Uterus (tissue), 4 donors: ENCODE results near the gene MTG1. TPM values are rescaled to one million over a fixed set of nuclear protein-coding genes. Genes with fewer than 3 reads are reported as not detected.

ENCODE experiments used
- DNase-seq, 2 donors: peaks; one replicate each; pipeline ENCODE4 v3.0.0-alpha.2; 2019 to 2020
- H3K27ac ChIP-seq, 2 donors: fragments of 200-600 bp; sonication (generic); 1 replicate in 1 of 2; 2 replicates in 1 of 2; pipeline ENCODE4 v1.5.1; 2016 to 2018
- H3K27me3 ChIP-seq, 2 donors: fragments of 200-600 bp; sonication (generic); one replicate each; pipeline ENCODE4 v1.5.1; 2018 to 2019; ENCODE audit warnings: control low read depth in 1 of 2
- H3K36me3 ChIP-seq, 2 donors: fragments of 200-600 bp; sonication (generic); one replicate each; pipeline ENCODE4 v1.5.1; 2019; ENCODE audit warnings: control low read depth in 1 of 2
- H3K4me1 ChIP-seq, 2 donors: fragments of 200-600 bp; sonication (generic); one replicate each; pipeline ENCODE4 v1.5.1; 2018 to 2019; ENCODE audit warnings: control low read depth in 1 of 2
- H3K4me3 ChIP-seq, 2 donors: fragments of 200-600 bp; sonication (generic); 1 replicate in 1 of 2; 2 replicates in 1 of 2; pipeline ENCODE4 v1.5.1; 2018 to 2019; ENCODE audit warnings: mild to moderate bottlenecking in 1 of 2
- H3K9me3 ChIP-seq, 2 donors: fragments of 200-600 bp; sonication (generic); one replicate each; pipeline ENCODE4 v1.5.1; 2019; ENCODE audit warnings: control low read depth in 1 of 2
- CTCF ChIP-seq, 4 experiments: fragments of 200-600 bp in 2 of 4; fragments of 450-650 bp in 2 of 4; sonication (generic) in 2 of 4; IDR thresholded peaks; one replicate each; pipeline ENCODE4 v1.5.1; 2016 to 2019; ENCODE audit warnings: antibody characterized with exemption in 4 of 4, mild to moderate bottlenecking in 2 of 4, moderate library complexity in 1 of 4
- POLR2A ChIP-seq, 2 donors: fragments of 450-650 bp; IDR thresholded peaks; one replicate each; pipeline ENCODE4 v1.6.1; 2016; ENCODE audit warnings: antibody characterized with exemption in 2 of 2, mild to moderate bottlenecking in 1 of 2, moderate library complexity in 1 of 2
- intact Hi-C: fragments of 100-400 bp; cut with DNase I; formaldehyde crosslinking; loops from one replicate; pipeline ENCODE4 v1.15.1; 2023; ENCODE audit warnings: low total_unique reads
- total RNA-seq, 4 donors: library from RNA; depleted of rRNA in 3 of 4; stranded (reverse); fragments of >200 nt in 3 of 4; gene quantifications; one replicate each; pipeline versions ENCODE4 v1.1.0 to v1.2.4, GENCODE V29; 2014 to 2023
- donor health status: DM: yes; HTN: yes; CAD: no.

Gene MTG1
- total RNA-seq, 4 donors from 2014 or later = 14.6 to 50.1 (median 32.6) TPM

- H3K9me3 ChIP-seq = no peaks in the 10 kb centered on the region
- intact Hi-C loops = no loop called here
- H3K4me1 ChIP-seq = no peaks in the 10 kb centered on the region
- peak in 1 of 2 donors; percentile 5 for DNase-seq
- no peak overlapping the region for H3K27ac ChIP-seq
- no peaks in the 10 kb centered on the region for H3K36me3 ChIP-seq
- H3K4me3 ChIP-seq = no peak overlapping the region
- TF ChIP-seq CTCF (IDR thresholded peaks at IDR 0.05) (no peak), POLR2A (IDR thresholded peaks at IDR 0.05) (no peak)
- H3K27me3 ChIP-seq = no peaks in the 10 kb centered on the region
Measured at GRCh38 chr10:133388236-133388972, 5.6 kb upstream of the MTG1 start.

- Histone ChIP-seq H3K27me3 (no peaks in the 10 kb centered on the region), H3K27ac (no peak overlapping the region), H3K4me3 (no peak overlapping the region), H3K4me1 (no peaks in the 10 kb centered on the region), H3K9me3 (no peaks in the 10 kb centered on the region), H3K36me3 (no peaks in the 10 kb centered on the region)
- intact Hi-C loops = no loop called here
- DNase-seq = peak in 1 of 2 donors; percentile 14
- TF ChIP-seq POLR2A (IDR thresholded peaks at IDR 0.05) = no peak
- no peak for TF ChIP-seq CTCF (IDR thresholded peaks at IDR 0.05)
Measured at GRCh38 chr10:133388973-133389818, 4.8 kb upstream of the MTG1 start.

- Histone ChIP-seq H3K27me3 (no peaks in the 10 kb centered on the region), H3K27ac (no peak overlapping the region), H3K9me3 (no peaks in the 10 kb centered on the region), H3K4me1 (peaks cover 0 to 8% of the 10 kb centered on the region in 2 donors), H3K36me3 (no peaks in the 10 kb centered on the region), H3K4me3 (no peak overlapping the region)
- TF ChIP-seq CTCF (IDR thresholded peaks at IDR 0.05) (no peak), POLR2A (IDR thresholded peaks at IDR 0.05) (no peak)
- peak in 1 of 2 donors; percentile 7 for DNase-seq
- intact Hi-C loops = no loop called here
Measured at GRCh38 chr10:133390597-133391248, 3.2 kb upstream of the MTG1 start.

- H3K4me3 ChIP-seq = no peak overlapping the region
- no peak for DNase-seq
- no peak for TF ChIP-seq POLR2A (IDR thresholded peaks at IDR 0.05)
- TF ChIP-seq CTCF (IDR thresholded peaks at IDR 0.05) = no peak
- no peaks in the 10 kb centered on the region for H3K36me3 ChIP-seq
- intact Hi-C loops = no loop called here
- peaks cover 0 to 8% of the 10 kb centered on the region in 2 donors for H3K4me1 ChIP-seq
- H3K27me3 ChIP-seq = no peaks in the 10 kb centered on the region
- no peaks in the 10 kb centered on the region for H3K9me3 ChIP-seq
- H3K27ac ChIP-seq = no peak overlapping the region
Measured at GRCh38 chr10:133391249-133391635, 2.7 kb upstream of the MTG1 start.
